Measurements from ENCODE around the gene PTPRN2.

DNA sequence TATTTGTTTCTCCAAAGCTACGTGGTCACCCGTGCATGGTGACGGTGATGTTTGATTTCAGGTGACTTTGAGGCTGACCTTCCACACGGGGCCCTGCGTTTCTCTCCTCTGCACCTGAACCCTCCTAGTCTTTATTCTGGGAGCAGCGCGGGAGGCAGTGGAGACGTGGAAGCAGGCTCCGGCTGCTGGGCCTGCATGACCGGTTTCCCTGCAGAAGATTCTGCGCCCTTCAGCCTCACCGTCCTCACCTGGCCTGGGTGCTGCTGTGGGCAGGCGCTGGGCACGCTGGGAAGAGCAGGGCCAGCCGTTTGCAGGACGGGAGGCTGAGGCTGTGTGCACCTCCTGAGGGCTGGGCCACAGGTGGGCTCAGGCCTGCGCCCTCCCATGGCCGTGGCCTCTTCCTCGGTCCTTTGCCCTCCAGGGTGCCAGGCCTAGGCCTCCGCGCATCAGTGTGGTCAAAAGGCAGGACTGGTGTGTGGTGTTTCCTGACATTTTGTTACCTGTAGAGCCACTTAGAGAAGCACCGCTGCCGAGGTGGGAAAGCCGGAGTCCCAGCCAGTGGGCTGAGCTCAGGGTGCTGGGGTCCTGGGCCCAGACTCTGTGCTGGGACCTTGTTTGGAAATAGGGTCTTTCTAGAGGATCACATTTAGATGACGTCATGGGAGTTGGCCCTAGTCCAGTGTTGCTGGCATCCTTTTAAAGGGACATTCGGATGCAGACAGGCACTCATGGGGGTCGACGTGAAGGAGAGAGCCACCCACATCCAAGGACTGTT, 772.5 kb downstream of the PTPRN2 start:
- TF ChIP-seq, protein P1, sequence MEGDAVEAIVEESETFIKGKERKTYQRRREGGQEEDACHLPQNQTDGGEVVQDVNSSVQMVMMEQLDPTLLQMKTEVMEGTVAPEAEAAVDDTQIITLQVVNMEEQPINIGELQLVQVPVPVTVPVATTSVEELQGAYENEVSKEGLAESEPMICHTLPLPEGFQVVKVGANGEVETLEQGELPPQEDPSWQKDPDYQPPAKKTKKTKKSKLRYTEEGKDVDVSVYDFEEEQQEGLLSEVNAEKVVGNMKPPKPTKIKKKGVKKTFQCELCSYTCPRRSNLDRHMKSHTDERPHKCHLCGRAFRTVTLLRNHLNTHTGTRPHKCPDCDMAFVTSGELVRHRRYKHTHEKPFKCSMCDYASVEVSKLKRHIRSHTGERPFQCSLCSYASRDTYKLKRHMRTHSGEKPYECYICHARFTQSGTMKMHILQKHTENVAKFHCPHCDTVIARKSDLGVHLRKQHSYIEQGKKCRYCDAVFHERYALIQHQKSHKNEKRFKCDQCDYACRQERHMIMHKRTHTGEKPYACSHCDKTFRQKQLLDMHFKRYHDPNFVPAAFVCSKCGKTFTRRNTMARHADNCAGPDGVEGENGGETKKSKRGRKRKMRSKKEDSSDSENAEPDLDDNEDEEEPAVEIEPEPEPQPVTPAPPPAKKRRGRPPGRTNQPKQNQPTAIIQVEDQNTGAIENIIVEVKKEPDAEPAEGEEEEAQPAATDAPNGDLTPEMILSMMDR (IDR thresholded peaks at IDR 0.05) = no peak
- no peak for TF ChIP-seq RCOR1 (IDR thresholded peaks at IDR 0.05; ENCODE audit: low read length)
- TF ChIP-seq TAF1 (IDR thresholded peaks at IDR 0.05; ENCODE audit: borderline replicate concordance, low read depth, low read length) = no peak
- TF ChIP-seq SMC3 (IDR thresholded peaks at IDR 0.05; ENCODE audit: low read depth, low read length) = no peak
- TF ChIP-seq RAD21 (IDR thresholded peaks at IDR 0.05; ENCODE audit: low read length) = no peak
- TF ChIP-seq POLR2AphosphoS5 (IDR thresholded peaks at IDR 0.05; ENCODE audit: low read depth, low read length) = no peak
- TF ChIP-seq, protein P2, sequence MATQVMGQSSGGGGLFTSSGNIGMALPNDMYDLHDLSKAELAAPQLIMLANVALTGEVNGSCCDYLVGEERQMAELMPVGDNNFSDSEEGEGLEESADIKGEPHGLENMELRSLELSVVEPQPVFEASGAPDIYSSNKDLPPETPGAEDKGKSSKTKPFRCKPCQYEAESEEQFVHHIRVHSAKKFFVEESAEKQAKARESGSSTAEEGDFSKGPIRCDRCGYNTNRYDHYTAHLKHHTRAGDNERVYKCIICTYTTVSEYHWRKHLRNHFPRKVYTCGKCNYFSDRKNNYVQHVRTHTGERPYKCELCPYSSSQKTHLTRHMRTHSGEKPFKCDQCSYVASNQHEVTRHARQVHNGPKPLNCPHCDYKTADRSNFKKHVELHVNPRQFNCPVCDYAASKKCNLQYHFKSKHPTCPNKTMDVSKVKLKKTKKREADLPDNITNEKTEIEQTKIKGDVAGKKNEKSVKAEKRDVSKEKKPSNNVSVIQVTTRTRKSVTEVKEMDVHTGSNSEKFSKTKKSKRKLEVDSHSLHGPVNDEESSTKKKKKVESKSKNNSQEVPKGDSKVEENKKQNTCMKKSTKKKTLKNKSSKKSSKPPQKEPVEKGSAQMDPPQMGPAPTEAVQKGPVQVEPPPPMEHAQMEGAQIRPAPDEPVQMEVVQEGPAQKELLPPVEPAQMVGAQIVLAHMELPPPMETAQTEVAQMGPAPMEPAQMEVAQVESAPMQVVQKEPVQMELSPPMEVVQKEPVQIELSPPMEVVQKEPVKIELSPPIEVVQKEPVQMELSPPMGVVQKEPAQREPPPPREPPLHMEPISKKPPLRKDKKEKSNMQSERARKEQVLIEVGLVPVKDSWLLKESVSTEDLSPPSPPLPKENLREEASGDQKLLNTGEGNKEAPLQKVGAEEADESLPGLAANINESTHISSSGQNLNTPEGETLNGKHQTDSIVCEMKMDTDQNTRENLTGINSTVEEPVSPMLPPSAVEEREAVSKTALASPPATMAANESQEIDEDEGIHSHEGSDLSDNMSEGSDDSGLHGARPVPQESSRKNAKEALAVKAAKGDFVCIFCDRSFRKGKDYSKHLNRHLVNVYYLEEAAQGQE (IDR thresholded peaks at IDR 0.05; ENCODE audit: low read depth, low read length) = no peak
- no peak for TF ChIP-seq CHD2 (IDR thresholded peaks at IDR 0.05; ENCODE audit: low read length, partially characterized antibody)
